Activated T-helper 2 cell treated with anti-CD3 and anti-CD28 coated beads, Interferon-gamma antibody, Interleukin-2, Interleukin-4, amounts not matched to agents 10 μg/mL and 5 μg/mL and 100 μg/mL, durations not matched to agents 14 hours and 24 hours and 36 hours (primary cell): Measurements from ENCODE around the gene NFS1. TPM values are rescaled to one million over a fixed set of nuclear protein-coding genes. Genes with fewer than 3 reads are reported as not detected.

Experiments used
- total RNA-seq: library from RNA; stranded (reverse); gene quantifications from 2 replicates; pipeline ENCODE4 v1.2.3, GENCODE V29; 2022

NFS1 gene
- total RNA-seq, 1 donor from 2014 or later: 39.1 TPM

Other genes with a start within 250 kb of the NFS1 start
- 51.0 and 54.6 TPM in 2 replicates for gene CEP250, start 243.8 kb downstream of the NFS1 start, total RNA-seq
- gene C20orf173, start 169.7 kb downstream of the NFS1 start, total RNA-seq: not detected in 2 replicates
- 141 and 143 TPM in 2 replicates for gene ERGIC3, start 157.3 kb downstream of the NFS1 start, total RNA-seq
- gene SPAG4, start 83.5 kb downstream of the NFS1 start, total RNA-seq: 6.9 and 11.8 TPM in 2 replicates
- gene CPNE1, start 34.5 kb downstream of the NFS1 start, total RNA-seq: 342 and 347 TPM in 2 replicates
- 147 and 148 TPM in 2 replicates for gene RBM12, start 34.5 kb downstream of the NFS1 start, total RNA-seq
- gene ROMO1, start 53 bp upstream of the NFS1 start, total RNA-seq: 93.0 and 98.4 TPM in 2 replicates
- gene RBM39, start 42.9 kb upstream of the NFS1 start, total RNA-seq: 358 and 360 TPM in 2 replicates
- gene PHF20, start 72.7 kb upstream of the NFS1 start, total RNA-seq: 55.1 and 64.3 TPM in 2 replicates